ENCODE measurements around the gene ZCCHC14. TPM values are rescaled to one million over a fixed set of nuclear protein-coding genes. Genes with fewer than 3 reads are reported as not detected.

ZCCHC14 gene
- total and polyA plus RNA-seq, 2 of the 8 experiments (the other 6 are each of a cell fraction or from before 2014, with no cell fraction given) = 8.2 to 28.2 TPM

DNA sequence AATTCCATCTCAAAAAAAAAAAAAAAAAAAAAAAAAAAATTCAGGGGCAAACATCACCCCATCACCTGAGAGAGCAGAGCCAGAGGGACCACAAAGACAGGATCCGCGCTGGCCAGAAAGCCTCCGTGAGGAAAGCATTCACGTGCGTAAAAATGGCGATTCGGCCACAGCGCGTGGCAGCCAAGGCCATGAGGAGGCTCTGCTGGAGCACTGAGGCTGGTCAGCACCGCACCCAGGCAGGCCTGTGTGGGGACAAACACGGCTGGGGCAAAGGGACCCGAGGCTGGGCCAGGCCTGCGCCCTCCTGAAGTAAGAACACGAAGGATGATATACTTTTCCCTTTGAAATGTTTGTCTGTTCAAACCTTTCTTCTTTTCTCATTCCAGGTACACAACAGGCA, 55.5 kb downstream of the ZCCHC14 start:
- POLR2A ChIA-PET (ENCODE audit: partially characterized antibody) = no interaction called here
- TF ChIP-seq EP300 (IDR thresholded peaks at IDR 0.05; ENCODE audit: borderline replicate concordance in 1 of 2, low read depth in 2 of 2, low read length in 2 of 2) (no peak), SP4 (IDR thresholded peaks at IDR 0.05; ENCODE audit: low read length) (no peak), CBX8 (IDR thresholded peaks at IDR 0.05; ENCODE audit: borderline replicate concordance, low read depth, low read length) (no peak), SRF (IDR thresholded peaks at IDR 0.05; ENCODE audit: low read depth, low read length) (no peak)

More for the DNA sequence above, 55.5 kb downstream of the ZCCHC14 start:
- Histone ChIP-seq H2BK15ac (ENCODE audit: low read length) (no peak overlapping the region), H2BK120ac (replicated peaks; ENCODE audit: low read depth, low read length) (no peak overlapping the region), H3K23ac (ENCODE audit: insufficient read length) (no peak overlapping the region), H3K9me3 (ENCODE audit: insufficient read depth in 2 of 2, low read depth in 1 of 2, low read length in 1 of 2) (no peaks in the 10 kb centered on the region), H3K56ac (replicated peaks; ENCODE audit: insufficient read length, low read depth, low read length) (no peak overlapping the region), H3K4me2 (ENCODE audit: insufficient read depth in 1 of 2, low read depth in 2 of 2, low read length in 2 of 2) (no peak overlapping the region), H4K5ac (ENCODE audit: insufficient read length, low read depth, low read length) (no peak overlapping the region), H3K79me1 (ENCODE audit: low read depth, low read length) (peaks cover 3% of the 10 kb centered on the region; the same call in 1 of the 2 replicates), H3K27ac (ENCODE audit: low read depth, low read length) (no peak overlapping the region), H4K8ac (ENCODE audit: extremely low read depth, insufficient read depth, low read length) (no peak overlapping the region), H2AK5ac (ENCODE audit: low read depth, low read length) (no peak overlapping the region), H3K36me3 (ENCODE audit: control insufficient read depth in 2 of 4, insufficient read depth in 4 of 4, low read length in 3 of 4) (peaks cover 0 to 5% (median 0%) of the 10 kb centered on the region in 4 experiments; a peak in 2 of 8 replicates), H3K23me2 (ENCODE audit: low read depth, low read length) (no peaks in the 10 kb centered on the region), H3K4me3 (ENCODE audit: extremely low read depth in 1 of 4, insufficient read depth in 2 of 4, low read depth in 3 of 4, low read length in 4 of 4) (no peak overlapping the region), H3K4me1 (replicated peaks in 1 of 4; ENCODE audit: control insufficient read depth in 3 of 4, insufficient read depth in 4 of 4, low read length in 3 of 4) (peaks cover 0 to 9% (median under 1%) of the 10 kb centered on the region in 4 experiments; a peak in 5 of 7 replicates), H3K14ac (ENCODE audit: insufficient read length) (no peak overlapping the region), H2BK12ac (ENCODE audit: low read depth, low read length) (no peak overlapping the region), H3K79me2 (ENCODE audit: control insufficient read depth in 1 of 2, insufficient read depth in 2 of 2, low read length in 2 of 2) (no peaks in the 10 kb centered on the region; a peak in 1 of 4 replicates), H2BK5ac (ENCODE audit: low read depth, low read length) (no peak overlapping the region), H2BK20ac (ENCODE audit: low read length) (no peak overlapping the region), H3K4ac (replicated peaks; ENCODE audit: insufficient read length, low read depth, low read length) (no peak overlapping the region), H3K9ac (replicated peaks in 1 of 4; ENCODE audit: extremely low read depth in 1 of 4, low read depth in 3 of 4, low read length in 3 of 4) (no peak overlapping the region), H3K18ac (ENCODE audit: extremely low read depth, low read length) (no peak overlapping the region), H4K91ac (replicated peaks; ENCODE audit: insufficient read length, low read length) (no peak overlapping the region), H3K27me3 (replicated peaks in 1 of 4; ENCODE audit: control insufficient read depth in 3 of 4, extremely low read depth in 1 of 4, insufficient read depth in 3 of 4, low read length in 3 of 4) (no peaks in the 10 kb centered on the region), H4K20me1 (replicated peaks in 1 of 2; ENCODE audit: control insufficient read depth in 1 of 2, insufficient read depth in 2 of 2, low read length in 2 of 2) (peaks cover 3 to 4% of the 10 kb centered on the region in 2 experiments), H2AFZ (ENCODE audit: low read length) (no peak overlapping the region)
- CTCF ChIA-PET (ENCODE audit: partially characterized antibody) = interaction anchor here (0.6 to 5.4 kb wide), 4 partner anchors 13 to 27 kb away, joined by 3 to 22 read pairs (median 3); no protein-coding TSS in a partner anchor
- FAIRE-seq (no peak), DNase-seq (ENCODE audit: low read depth in 1 of 2, low spot score in 2 of 2) (no peak)
- WGBS, 2 experiments (ENCODE audit: extremely low coverage in 1 of 2, insufficient coverage in 1 of 2, insufficient read length in 1 of 2, insufficient replicate concordance in 2 of 2, low coverage in 1 of 2, low lambda C conversion rate in 2 of 2, missing lambda C conversion rate in 1 of 2) = 91% methylated on average over 14 of the region's 14 CpGs; no CpG with 5 or more reads in 1 of the 2 experiments
